Fibroblast of villous mesenchyme (primary cell): ENCODE data around the gene KLF7. TPM values are rescaled to one million over a fixed set of nuclear protein-coding genes. Genes with fewer than 3 reads are reported as not detected.
A peak's percentile ranks its signal among the peaks of the same experiment; 100 is the strongest.

ENCODE experiments used
- DNase-seq: peaks from one replicate; pipeline ENCODE4 v3.0.0-alpha.2; 2010; ENCODE audit warnings: low read depth
- H3K4me3 ChIP-seq: 2 replicates; pipeline ENCODE4 v1.5.1; 2011; ENCODE audit warnings: low read depth, mild to moderate bottlenecking, low read length
- CTCF ChIP-seq: IDR thresholded peaks from 2 replicates; pipeline ENCODE4 v1.5.1; 2012; ENCODE audit warnings: low read depth, mild to moderate bottlenecking, low read length; ENCODE audit not compliant: insufficient read depth
- total RNA-seq: library from RNA; depleted of rRNA; stranded (reverse); fragments of >200 nt; gene quantifications from 2 replicates; pipeline ENCODE4 v1.2.3, GENCODE V29; 2012

The KLF7 gene
- total RNA-seq, 1 donor, result 28.1 TPM

GRCh38 chr2:207184348-207184747, 18.6 kb upstream of the KLF7 start:
- no peak for TF ChIP-seq CTCF
- DNase-seq, result no peak
- no peak overlapping the region for H3K4me3 ChIP-seq

DNA sequence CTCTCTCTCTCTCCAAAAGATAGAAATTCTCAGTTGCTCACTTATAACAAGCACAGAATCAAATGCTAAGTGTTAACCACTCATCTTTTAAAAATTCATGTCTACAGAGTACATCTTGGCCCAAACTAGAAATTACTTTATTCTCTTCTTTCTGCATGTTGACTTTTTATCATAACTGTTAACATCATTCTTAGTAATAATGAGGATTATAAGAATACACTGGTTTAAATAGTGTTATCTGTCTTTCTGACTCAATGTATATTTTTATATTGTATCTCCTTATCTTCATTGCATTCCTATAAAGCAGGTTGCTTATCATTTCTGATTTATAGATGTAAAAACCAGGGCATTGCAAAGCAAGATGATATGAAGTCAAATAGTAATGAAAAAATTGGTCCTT, 17.8 kb upstream of the KLF7 start:
- DNase-seq, result no peak
- no peak overlapping the region for H3K4me3 ChIP-seq
- no peak for TF ChIP-seq CTCF

GRCh38 chr2:207182911-207183310, 17.2 kb upstream of the KLF7 start:
- DNase-seq, result peak; percentile 30
- no peak overlapping the region for H3K4me3 ChIP-seq
- no peak for TF ChIP-seq CTCF

- DNase-seq, result no peak
- TF ChIP-seq CTCF, result no peak
- no peak overlapping the region for H3K4me3 ChIP-seq
These were observed 16.0 kb upstream of the KLF7 start for GRCh38 chr2:207181526-207182274.

DNA sequence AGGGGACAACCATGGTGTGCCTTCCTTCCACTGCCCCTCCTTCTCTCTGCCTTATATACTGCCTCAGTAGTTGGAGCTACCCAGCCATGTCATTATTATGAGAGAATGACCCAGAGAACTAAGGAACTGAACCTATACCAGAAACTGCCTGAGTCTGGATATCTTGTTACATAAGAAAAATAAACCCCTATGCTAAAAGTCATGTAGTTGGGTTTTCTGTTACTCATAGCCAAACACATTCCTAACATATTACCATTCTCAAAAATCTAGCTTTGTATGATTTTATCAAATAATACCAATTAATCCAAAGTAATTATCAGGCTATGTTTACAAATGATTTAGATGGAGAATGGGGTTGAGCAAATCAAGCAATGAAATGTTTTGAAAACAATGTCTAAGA, 15.0 kb upstream of the KLF7 start:
- DNase-seq, result peak; percentile 55

GRCh38 chr2:207176247-207176646, 10.5 kb upstream of the KLF7 start:
- no peak for TF ChIP-seq CTCF

More for the DNA sequence above, 15.0 kb upstream of the KLF7 start:
- TF ChIP-seq CTCF, result no peak
- no peak overlapping the region for H3K4me3 ChIP-seq

DNA sequence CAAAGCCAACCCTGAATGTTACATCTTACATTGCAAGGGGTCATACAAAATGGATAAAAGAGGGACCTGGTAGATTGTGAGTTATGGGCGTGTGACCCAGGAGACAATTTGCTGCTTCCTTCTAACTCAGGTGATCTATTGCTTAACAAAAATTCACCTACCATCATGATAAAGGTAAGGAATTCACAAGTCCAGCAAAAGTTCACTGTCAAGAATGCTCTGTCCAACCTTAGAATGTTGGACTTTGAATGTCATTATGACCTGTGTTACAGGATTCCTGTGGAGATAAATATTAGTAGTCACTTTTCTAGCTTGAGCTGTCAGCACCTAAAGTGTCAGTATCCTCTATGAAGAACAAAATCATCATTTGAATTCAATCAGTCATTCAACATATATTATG, 7.9 kb upstream of the KLF7 start:
- DNase-seq, result no peak
- TF ChIP-seq CTCF, result no peak
- H3K4me3 ChIP-seq, result no peak overlapping the region

More at GRCh38 chr2:207176247-207176646, 10.5 kb upstream of the KLF7 start:
- no peak for DNase-seq
- no peak overlapping the region for H3K4me3 ChIP-seq
